B cell (primary cell): ENCODE results near the gene EIF4EBP2. TPM values are rescaled to one million over a fixed set of nuclear protein-coding genes. Genes with fewer than 3 reads are reported as not detected.

Experiments used
- ATAC-seq: fragments of 200-7000 bp; cut with Tn5 transposase; one replicate; pipeline ENCODE4 v1.10.0; 2021; ENCODE audit warnings: low read depth, mild to moderate bottlenecking, moderate number of reproducible peaks, moderate library complexity
- CTCF ChIA-PET: fragments of 350-600 bp; sonication (Branson Sonifier 250); formaldehyde crosslinking; loops from one replicate; lab custom pipeline; 2021; ENCODE audit warnings: antibody characterized with exemption, inconsistent platforms; lab: Charles Lee
- POLR2A ChIA-PET: fragments of 350-600 bp; sonication (Branson Sonifier 250); formaldehyde crosslinking; loops from one replicate; lab custom pipeline; 2021; ENCODE audit warnings: antibody characterized with exemption; lab: Charles Lee
- DNase-seq: peaks from one replicate; pipeline ENCODE4 v3.0.0; 2013
- H2AFZ ChIP-seq: 2 replicates; pipeline ENCODE4 v1.6.1; 2012; ENCODE audit warnings: mild to moderate bottlenecking, low read depth, low read length; ENCODE audit not compliant: insufficient read depth, poor library complexity, severe bottlenecking
- H3K27ac ChIP-seq, 2 donors: 1 replicate in 1 of 2; 2 replicates in 1 of 2; pipeline ENCODE4 v1.5.1; 2012 to 2013; ENCODE audit warnings: low read length in 2 of 2, mild to moderate bottlenecking in 2 of 2, moderate library complexity in 1 of 2
- H3K27me3 ChIP-seq, 4 experiments: fragments of 200-600 bp in 1 of 4; sonication (generic) in 1 of 4; replicated peaks in 1 of 4; 1 replicate in 2 of 4; 2 replicates in 2 of 4; pipeline versions ENCODE4 v1.6.1 to v1.7.0; 2013 to 2016; ENCODE audit warnings: low read length in 3 of 4, mild to moderate bottlenecking in 2 of 4, mixed read lengths in 1 of 4, moderate library complexity in 1 of 4; ENCODE audit not compliant: insufficient read depth in 4 of 4, control insufficient read depth in 3 of 4; ENCODE audit errors: control extremely low read depth in 1 of 4
- H3K36me3 ChIP-seq, 2 experiments: replicated peaks in 1 of 2; 1 replicate in 1 of 2; 2 replicates in 1 of 2; pipeline versions ENCODE4 v1.6.1 to v1.7.1; 2013; ENCODE audit warnings: low read length in 1 of 2; ENCODE audit not compliant: insufficient read depth in 2 of 2, control insufficient read depth in 1 of 2; ENCODE audit errors: control extremely low read depth in 1 of 2, extremely low read depth in 1 of 2
- H3K4me1 ChIP-seq, 2 donors: fragments of 200-600 bp in 1 of 2; sonication (generic) in 1 of 2; 1 replicate in 1 of 2; 2 replicates in 1 of 2; pipeline versions ENCODE4 v1.5.1 to v1.6.1; 2013 to 2017; ENCODE audit warnings: low read length in 2 of 2; ENCODE audit not compliant: control insufficient read depth in 2 of 2, insufficient read depth in 2 of 2
- H3K4me2 ChIP-seq: replicated peaks from 2 replicates; pipeline ENCODE3; 2012; ENCODE audit warnings: mild to moderate bottlenecking, low read depth, low read length; ENCODE audit not compliant: poor library complexity, severe bottlenecking
- H3K4me3 ChIP-seq, 5 experiments: fragments of 200-600 bp in 1 of 5; sonication (generic) in 1 of 5; 1 replicate in 3 of 5; 2 replicates in 2 of 5; pipeline versions ENCODE4 v1.5.1 to v1.7.0; 2011 to 2016; ENCODE audit warnings: low read length in 4 of 5, mild to moderate bottlenecking in 4 of 5, low read depth in 2 of 5, control low read depth in 1 of 5, moderate library complexity in 1 of 5; ENCODE audit not compliant: insufficient read depth in 1 of 5; ENCODE audit errors: control extremely low read depth in 1 of 5, extremely low read depth in 1 of 5
- H3K79me2 ChIP-seq: fragments of 200-600 bp; sonication (generic); one replicate; pipeline ENCODE4 v1.6.0; 2016; ENCODE audit warnings: low read length; ENCODE audit not compliant: control insufficient read depth, insufficient read depth
- H3K9ac ChIP-seq: fragments of 200-600 bp; sonication (generic); 2 replicates; pipeline ENCODE4 v1.6.1; 2017; ENCODE audit warnings: mild to moderate bottlenecking, low read length, moderate library complexity
- H3K9me3 ChIP-seq, 3 donors: one replicate each; pipeline versions ENCODE4 v1.6.1 to v1.7.1; 2013; ENCODE audit warnings: low read length in 2 of 3; ENCODE audit not compliant: control insufficient read depth in 2 of 3, insufficient read depth in 1 of 3; ENCODE audit errors: control extremely low read depth in 1 of 3
- H4K20me1 ChIP-seq: 2 replicates; pipeline ENCODE4 v1.6.0; 2012; ENCODE audit warnings: mild to moderate bottlenecking, low read length; ENCODE audit not compliant: insufficient read depth, control insufficient read depth, poor library complexity, severe bottlenecking
- H3K27ac Mint-ChIP-seq: one replicate; pipeline ENCODE4 v1.8.0; 2021; ENCODE audit warnings: mixed read lengths
- H3K27me3 Mint-ChIP-seq: one replicate; pipeline ENCODE4 v1.8.0; 2021; ENCODE audit warnings: mixed read lengths
- H3K4me1 Mint-ChIP-seq: one replicate; pipeline ENCODE4 v1.8.0; 2021; ENCODE audit warnings: mixed read lengths
- H3K4me3 Mint-ChIP-seq: one replicate; pipeline ENCODE4 v1.8.0; 2021; ENCODE audit warnings: mixed read lengths
- H3K9me3 Mint-ChIP-seq: one replicate; pipeline ENCODE4 v1.8.0; 2022; ENCODE audit warnings: mixed read lengths; ENCODE audit not compliant: insufficient read depth
- EZH2 ChIP-seq: IDR thresholded peaks from 2 replicates; pipeline ENCODE4 v1.6.1; 2012; ENCODE audit warnings: borderline replicate concordance, low read depth, mild to moderate bottlenecking, moderate library complexity, low read length; ENCODE audit not compliant: insufficient read depth, poor library complexity, severe bottlenecking
- WGBS: methylation state at CpG from one replicate; pipeline ENCODE4 v1.1.5; 2013; ENCODE audit warnings: missing lambda C conversion rate; ENCODE audit not compliant: insufficient coverage; 5-methylcytosine and 5-hydroxymethylcytosine counted together
- intact Hi-C: fragments of 100-400 bp; cut with micrococcal nuclease; formaldehyde crosslinking; loops from one replicate; pipeline ENCODE4 v1.10.0; 2022
- polyA plus RNA-seq: library from polyadenylated mRNA; depleted of rRNA; stranded (reverse); fragments of >200 nt; gene quantifications from 2 replicates; pipeline ENCODE4 v1.2.3, GENCODE V29; 2012
- total RNA-seq, 2 donors: library from RNA; stranded (reverse); fragments of 120-200 nt in 1 of 2; gene quantifications; 1 replicate in 1 of 2; 2 replicates in 1 of 2; pipeline versions ENCODE4 v1.2.3 to v1.2.4, GENCODE V29; 2013 to 2022
- TF ChIP-seq, protein P1 (sequence below): fragments of 200-600 bp; IDR thresholded peaks from one replicate; pipeline ENCODE4 v1.8.0; 2022; ENCODE audit warnings: antibody characterized with exemption, mild to moderate bottlenecking

EIF4EBP2 gene
- total and polyA plus RNA-seq, 2 donors (not counting 1 experiment from before 2014, with no cell fraction given), result 8.7 to 37.8 TPM

DNA sequence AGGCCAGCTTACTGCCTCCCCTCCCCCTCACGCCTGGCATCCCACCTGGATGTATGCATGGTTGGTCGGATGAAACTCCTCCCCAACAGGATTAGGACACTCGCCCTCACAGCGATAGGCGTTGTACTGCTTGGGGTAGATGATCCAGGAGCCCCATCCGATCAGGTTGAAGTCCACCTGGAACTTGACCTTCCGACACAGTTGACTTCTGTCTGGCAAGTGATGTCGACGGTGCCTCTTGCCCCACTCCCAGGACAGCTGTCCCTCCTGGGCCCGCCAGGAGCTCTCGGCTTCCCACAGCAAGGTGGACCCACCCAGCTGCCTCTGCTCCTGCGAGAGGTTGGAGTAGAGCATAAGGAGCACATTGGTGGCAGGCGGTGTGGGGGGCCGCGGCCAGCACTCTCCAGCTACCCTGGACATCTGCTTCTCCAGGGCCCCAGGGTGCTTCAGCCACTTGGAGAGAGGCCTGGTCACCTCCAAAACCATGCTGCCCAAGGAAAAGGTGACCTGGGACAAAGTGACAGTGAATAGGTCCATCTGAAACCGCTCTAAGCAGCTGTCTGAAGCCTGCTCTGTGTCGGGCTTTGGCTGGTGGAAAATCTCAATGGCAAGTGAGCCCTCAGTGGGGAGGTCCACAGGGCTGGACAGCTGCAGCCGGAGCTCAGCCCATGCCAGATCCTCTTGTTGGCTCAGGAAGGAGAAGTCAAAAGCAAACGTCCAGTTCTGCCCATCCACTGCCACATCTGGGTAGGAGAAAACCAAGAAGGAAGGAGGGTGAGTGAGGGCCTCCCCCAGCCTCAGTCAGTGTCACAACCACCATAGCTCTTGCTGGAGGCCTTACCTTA lies 31.5 kb downstream of the EIF4EBP2 start:
- intact Hi-C loops, result no loop called here
- H3K4me3 Mint-ChIP-seq, result no peak overlapping the region
- POLR2A ChIA-PET, result no interaction called here
- H3K27ac ChIP-seq, result no peak overlapping the region
- no peak overlapping the region for H2AFZ ChIP-seq
- no peak overlapping the region for H3K9ac ChIP-seq
- peaks cover 0 to 15% (median 3%) of the 10 kb centered on the region in 4 experiments for H3K27me3 ChIP-seq
- 98% methylated on average over 18 of the region's 19 CpGs for WGBS
- H3K9me3 ChIP-seq, result peaks cover 0 to 2% (median 0%) of the 10 kb centered on the region in 3 donors
- CTCF ChIA-PET, result no interaction called here
- no peaks in the 10 kb centered on the region for H3K79me2 ChIP-seq
- H3K27ac Mint-ChIP-seq, result no peak overlapping the region
- peaks cover 14% of the 10 kb centered on the region for H3K27me3 Mint-ChIP-seq
- ATAC-seq, result no peak
- H4K20me1 ChIP-seq, result no peaks in the 10 kb centered on the region
- no peak overlapping the region for H3K4me2 ChIP-seq
- peaks cover 19% of the 10 kb centered on the region for H3K4me1 Mint-ChIP-seq
- H3K4me1 ChIP-seq, result peaks cover 10% of the 10 kb centered on the region in 2 donors
- no peaks in the 10 kb centered on the region for H3K9me3 Mint-ChIP-seq
- TF ChIP-seq EZH2, result no peak
- TF ChIP-seq, protein P1, sequence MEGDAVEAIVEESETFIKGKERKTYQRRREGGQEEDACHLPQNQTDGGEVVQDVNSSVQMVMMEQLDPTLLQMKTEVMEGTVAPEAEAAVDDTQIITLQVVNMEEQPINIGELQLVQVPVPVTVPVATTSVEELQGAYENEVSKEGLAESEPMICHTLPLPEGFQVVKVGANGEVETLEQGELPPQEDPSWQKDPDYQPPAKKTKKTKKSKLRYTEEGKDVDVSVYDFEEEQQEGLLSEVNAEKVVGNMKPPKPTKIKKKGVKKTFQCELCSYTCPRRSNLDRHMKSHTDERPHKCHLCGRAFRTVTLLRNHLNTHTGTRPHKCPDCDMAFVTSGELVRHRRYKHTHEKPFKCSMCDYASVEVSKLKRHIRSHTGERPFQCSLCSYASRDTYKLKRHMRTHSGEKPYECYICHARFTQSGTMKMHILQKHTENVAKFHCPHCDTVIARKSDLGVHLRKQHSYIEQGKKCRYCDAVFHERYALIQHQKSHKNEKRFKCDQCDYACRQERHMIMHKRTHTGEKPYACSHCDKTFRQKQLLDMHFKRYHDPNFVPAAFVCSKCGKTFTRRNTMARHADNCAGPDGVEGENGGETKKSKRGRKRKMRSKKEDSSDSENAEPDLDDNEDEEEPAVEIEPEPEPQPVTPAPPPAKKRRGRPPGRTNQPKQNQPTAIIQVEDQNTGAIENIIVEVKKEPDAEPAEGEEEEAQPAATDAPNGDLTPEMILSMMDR, result no peak
- H3K36me3 ChIP-seq, result no peaks in the 10 kb centered on the region
- no peak overlapping the region for H3K4me3 ChIP-seq
- DNase-seq, result no peak

DNA sequence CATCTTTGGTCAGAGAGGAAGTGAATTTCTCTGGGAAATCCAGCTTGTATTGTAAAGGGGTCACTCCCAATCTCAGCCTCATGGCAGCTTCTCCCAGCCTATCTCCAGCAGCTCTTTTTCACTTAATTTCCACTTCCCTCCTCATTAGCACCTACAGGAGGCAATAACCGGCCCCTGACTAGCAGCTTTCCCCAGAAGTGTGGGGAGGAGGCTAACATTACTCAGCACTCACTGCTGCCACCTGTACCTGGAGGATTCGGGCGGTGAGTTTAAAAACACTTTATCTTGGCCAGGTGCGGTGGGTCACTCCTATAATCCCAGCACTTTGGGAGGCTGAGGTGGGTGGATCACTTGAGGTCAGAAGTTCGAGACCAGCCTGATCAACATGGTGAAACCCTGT lies 33.8 kb downstream of the EIF4EBP2 start:
- ATAC-seq (no peak), DNase-seq (no peak)
- H3K27me3 ChIP-seq, result peaks cover 0 to 37% (median 13%) of the 10 kb centered on the region in 4 experiments
- intact Hi-C loops, result no loop called here
- Mint-ChIP-seq H3K27ac (no peak overlapping the region), H3K27me3 (peaks cover 28% of the 10 kb centered on the region), H3K4me3 (no peak overlapping the region), H3K4me1 (peaks cover 18% of the 10 kb centered on the region), H3K9me3 (no peaks in the 10 kb centered on the region)
- H3K36me3 ChIP-seq, result no peaks in the 10 kb centered on the region
- CTCF ChIA-PET, result interaction anchor here (0.6 kb wide), 1 partner anchor 11 kb away, joined by 3 read pairs; no protein-coding TSS in a partner anchor
- no peak for TF ChIP-seq EZH2
- TF ChIP-seq, protein P1, result no peak
- H3K27ac ChIP-seq, result no peak overlapping the region
- no peak overlapping the region for H3K4me2 ChIP-seq
- no peaks in the 10 kb centered on the region for H3K79me2 ChIP-seq
- no peak overlapping the region for H3K4me3 ChIP-seq
- H3K9ac ChIP-seq, result no peak overlapping the region
- no peak overlapping the region for H2AFZ ChIP-seq
- no peaks in the 10 kb centered on the region for H4K20me1 ChIP-seq
- 85% methylated on average over 3 of the region's 5 CpGs for WGBS
- peaks cover 0 to 7% (median 0%) of the 10 kb centered on the region in 3 donors for H3K9me3 ChIP-seq
- peaks cover 20 to 22% of the 10 kb centered on the region in 2 donors for H3K4me1 ChIP-seq
- POLR2A ChIA-PET, result no interaction called here
